NCI-H1417 treated with DMSO at 0.1 percent for 48 hours (cell line): ENCODE measurements around the gene CDC5L.
"Not testable (repeated sequence)": the region's sequence is repeated elsewhere in the genome, so short reads cannot be mapped to it uniquely, and the experiment has no call there.

Source experiments
- DNase-seq: peaks from one replicate; lab custom pipeline; 2025; lab: John Stamatoyannopoulos, UW

The CDC5L gene

GRCh38 chr6:44415873-44416502 is 28.5 kb downstream of the CDC5L start:
- no peak for DNase-seq

- DNase-seq = no peak
Observed at GRCh38 chr6:44422531-44422930, 35.0 kb downstream of the CDC5L start.

- no peak for DNase-seq
Observed at GRCh38 chr6:44423306-44423705, 35.8 kb downstream of the CDC5L start.

- DNase-seq = no peak
Observed at GRCh38 chr6:44425951-44426350, 38.4 kb downstream of the CDC5L start.

GRCh38 chr6:44428682-44429081 is 41.2 kb downstream of the CDC5L start:
- DNase-seq = no peak

GRCh38 chr6:44430326-44430725 is 42.8 kb downstream of the CDC5L start:
- DNase-seq = no peak

GRCh38 chr6:44431118-44431725 is 43.7 kb downstream of the CDC5L start:
- no peak for DNase-seq

- DNase-seq = no peak
Observed at GRCh38 chr6:44432227-44432626, 44.7 kb downstream of the CDC5L start.

- no peak for DNase-seq
Observed at GRCh38 chr6:44432726-44433125, 45.2 kb downstream of the CDC5L start.

- DNase-seq = no peak
Observed at GRCh38 chr6:44435500-44435899, 48.0 kb downstream of the CDC5L start.

GRCh38 chr6:44438827-44439226 is 51.3 kb downstream of the CDC5L start:
- no peak for DNase-seq

GRCh38 chr6:44439270-44440045 is 52.0 kb downstream of the CDC5L start:
- no peak for DNase-seq

GRCh38 chr6:44441091-44441855 is 53.8 kb downstream of the CDC5L start:
- DNase-seq = no peak

GRCh38 chr6:44442236-44442635 is 54.7 kb downstream of the CDC5L start:
- no peak for DNase-seq

GRCh38 chr6:44442833-44443444 is 55.4 kb downstream of the CDC5L start:
- DNase-seq = no peak

GRCh38 chr6:44444853-44445252 is 57.3 kb downstream of the CDC5L start:
- no peak for DNase-seq

GRCh38 chr6:44446626-44447300 is 59.3 kb downstream of the CDC5L start:
- no peak for DNase-seq

- DNase-seq = not testable (repeated sequence)
Observed at GRCh38 chr6:44449181-44449580, 61.7 kb downstream of the CDC5L start.

- DNase-seq = no peak
Observed at GRCh38 chr6:44451803-44452695, 64.5 kb downstream of the CDC5L start.

GRCh38 chr6:44452725-44453124 is 65.2 kb downstream of the CDC5L start:
- no peak for DNase-seq
